Uterus (tissue), 4 donors: ENCODE results near the gene TMEM185A. TPM values are rescaled to one million over a fixed set of nuclear protein-coding genes. Genes with fewer than 3 reads are reported as not detected.
"Not testable (repeated sequence)": the region's sequence is repeated elsewhere in the genome, so short reads cannot be mapped to it uniquely, and the experiment has no call there.

Experiments used
- DNase-seq, 2 donors: peaks; one replicate each; pipeline ENCODE4 v3.0.0-alpha.2; 2019 to 2020
- H3K27ac ChIP-seq, 2 donors: fragments of 200-600 bp; sonication (generic); 1 replicate in 1 of 2; 2 replicates in 1 of 2; pipeline ENCODE4 v1.5.1; 2016 to 2018
- H3K27me3 ChIP-seq, 2 donors: fragments of 200-600 bp; sonication (generic); one replicate each; pipeline ENCODE4 v1.5.1; 2018 to 2019; ENCODE audit warnings: control low read depth in 1 of 2
- H3K36me3 ChIP-seq, 2 donors: fragments of 200-600 bp; sonication (generic); one replicate each; pipeline ENCODE4 v1.5.1; 2019; ENCODE audit warnings: control low read depth in 1 of 2
- H3K4me1 ChIP-seq, 2 donors: fragments of 200-600 bp; sonication (generic); one replicate each; pipeline ENCODE4 v1.5.1; 2018 to 2019; ENCODE audit warnings: control low read depth in 1 of 2
- H3K4me3 ChIP-seq, 2 donors: fragments of 200-600 bp; sonication (generic); 1 replicate in 1 of 2; 2 replicates in 1 of 2; pipeline ENCODE4 v1.5.1; 2018 to 2019; ENCODE audit warnings: mild to moderate bottlenecking in 1 of 2
- H3K9me3 ChIP-seq, 2 donors: fragments of 200-600 bp; sonication (generic); one replicate each; pipeline ENCODE4 v1.5.1; 2019; ENCODE audit warnings: control low read depth in 1 of 2
- CTCF ChIP-seq, 4 experiments: fragments of 200-600 bp in 2 of 4; fragments of 450-650 bp in 2 of 4; sonication (generic) in 2 of 4; IDR thresholded peaks; one replicate each; pipeline ENCODE4 v1.5.1; 2016 to 2019; ENCODE audit warnings: antibody characterized with exemption in 4 of 4, mild to moderate bottlenecking in 2 of 4, moderate library complexity in 1 of 4
- POLR2A ChIP-seq, 2 donors: fragments of 450-650 bp; IDR thresholded peaks; one replicate each; pipeline ENCODE4 v1.6.1; 2016; ENCODE audit warnings: antibody characterized with exemption in 2 of 2, mild to moderate bottlenecking in 1 of 2, moderate library complexity in 1 of 2
- intact Hi-C: fragments of 100-400 bp; cut with DNase I; formaldehyde crosslinking; loops from one replicate; pipeline ENCODE4 v1.15.1; 2023; ENCODE audit warnings: low total_unique reads
- total RNA-seq, 4 donors: library from RNA; depleted of rRNA in 3 of 4; stranded (reverse); fragments of >200 nt in 3 of 4; gene quantifications; one replicate each; pipeline versions ENCODE4 v1.1.0 to v1.2.4, GENCODE V29; 2014 to 2023
- donor health status: DM: yes; HTN: yes; CAD: no.

The TMEM185A gene
- total RNA-seq, 4 donors from 2014 or later: 2.0 to 33.9 (median 16.7) TPM

GRCh38 chrX:149568701-149569296, 62.8 kb downstream of the TMEM185A start:
- Histone ChIP-seq H3K36me3 (no peaks in the 10 kb centered on the region), H3K4me1 (no peaks in the 10 kb centered on the region), H3K9me3 (no peaks in the 10 kb centered on the region), H3K27me3 (no peaks in the 10 kb centered on the region), H3K27ac (no peak overlapping the region), H3K4me3 (no peak overlapping the region)
- intact Hi-C loops: no loop called here
- TF ChIP-seq POLR2A (IDR thresholded peaks at IDR 0.05) (no peak), CTCF (IDR thresholded peaks at IDR 0.05) (no peak)
- DNase-seq: no peak

- no peak for DNase-seq
- H3K4me3 ChIP-seq: no peak overlapping the region
- H3K27me3 ChIP-seq: no peaks in the 10 kb centered on the region
- no peaks in the 10 kb centered on the region for H3K4me1 ChIP-seq
- intact Hi-C loops: no loop called here
- TF ChIP-seq POLR2A (IDR thresholded peaks at IDR 0.05) (no peak), CTCF (IDR thresholded peaks at IDR 0.05) (no peak)
- no peaks in the 10 kb centered on the region for H3K36me3 ChIP-seq
- H3K9me3 ChIP-seq: no peaks in the 10 kb centered on the region
- H3K27ac ChIP-seq: no peak overlapping the region
Observed at GRCh38 chrX:149567621-149568417, 63.8 kb downstream of the TMEM185A start.

- Histone ChIP-seq H3K4me3 (no peak overlapping the region), H3K27ac (no peak overlapping the region), H3K27me3 (no peaks in the 10 kb centered on the region), H3K4me1 (no peaks in the 10 kb centered on the region), H3K9me3 (no peaks in the 10 kb centered on the region), H3K36me3 (no peaks in the 10 kb centered on the region)
- TF ChIP-seq CTCF (IDR thresholded peaks at IDR 0.05): no peak
- no peak for TF ChIP-seq POLR2A (IDR thresholded peaks at IDR 0.05)
- intact Hi-C loops: no loop called here
- DNase-seq: no peak
Observed at GRCh38 chrX:149563359-149563758, 68.2 kb downstream of the TMEM185A start.

GRCh38 chrX:149555251-149555650, 76.3 kb downstream of the TMEM185A start:
- H3K36me3 ChIP-seq, DNase-seq, H3K4me3 ChIP-seq, intact Hi-C loops, H3K27ac ChIP-seq, H3K4me1 ChIP-seq, H3K27me3 ChIP-seq, H3K9me3 ChIP-seq: not testable (repeated sequence)

GRCh38 chrX:149551939-149552248, 79.7 kb downstream of the TMEM185A start:
- H3K9me3 ChIP-seq, H3K27me3 ChIP-seq, H3K36me3 ChIP-seq, H3K4me1 ChIP-seq, DNase-seq, H3K4me3 ChIP-seq, intact Hi-C loops, H3K27ac ChIP-seq: not testable (repeated sequence)

- H3K4me3 ChIP-seq, H3K36me3 ChIP-seq, H3K4me1 ChIP-seq, H3K27ac ChIP-seq, intact Hi-C loops, H3K9me3 ChIP-seq, H3K27me3 ChIP-seq, DNase-seq: not testable (repeated sequence)
Observed at GRCh38 chrX:149551245-149551938, 80.2 kb downstream of the TMEM185A start.

GRCh38 chrX:149550454-149550853, 81.1 kb downstream of the TMEM185A start:
- H3K36me3 ChIP-seq, H3K4me3 ChIP-seq, H3K4me1 ChIP-seq, H3K9me3 ChIP-seq, H3K27ac ChIP-seq, DNase-seq, intact Hi-C loops, H3K27me3 ChIP-seq: not testable (repeated sequence)

GRCh38 chrX:149549701-149550100, 81.9 kb downstream of the TMEM185A start, which contains the start of gene HSFX3:
Gene HSFX3, minus strand, starts transcription at chrX:149549924. Its CDS starts 72 bp downstream, at chrX:149549852.
- DNase-seq, H3K27ac ChIP-seq, intact Hi-C loops, H3K36me3 ChIP-seq, H3K4me3 ChIP-seq, H3K27me3 ChIP-seq, H3K9me3 ChIP-seq, H3K4me1 ChIP-seq: not testable (repeated sequence)

- DNase-seq, H3K36me3 ChIP-seq, H3K4me1 ChIP-seq, intact Hi-C loops, H3K9me3 ChIP-seq, H3K27ac ChIP-seq, H3K4me3 ChIP-seq, H3K27me3 ChIP-seq: not testable (repeated sequence)
Observed at GRCh38 chrX:149547782-149548181, 83.8 kb downstream of the TMEM185A start.

GRCh38 chrX:149546962-149547361, 84.6 kb downstream of the TMEM185A start:
- intact Hi-C loops, H3K4me3 ChIP-seq, H3K27me3 ChIP-seq, DNase-seq, H3K36me3 ChIP-seq, H3K4me1 ChIP-seq, H3K27ac ChIP-seq, H3K9me3 ChIP-seq: not testable (repeated sequence)
